HG02870 (cell line): Measurements from ENCODE around the gene ICA1.
"Not testable (repeated sequence)": the region's sequence is repeated elsewhere in the genome, so short reads cannot be mapped to it uniquely, and the experiment has no call there.

Experiments used
- ATAC-seq: cut with Tn5 transposase; IDR thresholded peaks from one replicate; pipeline ENCODE4 v1.9.1; 2021; ENCODE audit warnings: mild to moderate bottlenecking, moderate library complexity; ENCODE audit not compliant: unreplicated experiment

The ICA1 gene

GRCh38 chr7:8111282-8111960, 150.5 kb downstream of the ICA1 start:
- ATAC-seq, result no peak

GRCh38 chr7:8109196-8110022, 152.6 kb downstream of the ICA1 start:
- no peak for ATAC-seq

- no peak for ATAC-seq
Measured at GRCh38 chr7:8105449-8106095, 156.4 kb downstream of the ICA1 start.

GRCh38 chr7:8103282-8103681, 158.7 kb downstream of the ICA1 start:
- no peak for ATAC-seq

- ATAC-seq, result not testable (repeated sequence)
Measured at GRCh38 chr7:8101292-8101691, 160.7 kb downstream of the ICA1 start.

GRCh38 chr7:8094164-8095140, 167.5 kb downstream of the ICA1 start:
- ATAC-seq, result no peak

- ATAC-seq, result no peak
Measured at GRCh38 chr7:8092140-8092539, 169.8 kb downstream of the ICA1 start.

- ATAC-seq, result no peak
Measured at GRCh38 chr7:8089036-8089780, 172.8 kb downstream of the ICA1 start.

- no peak for ATAC-seq
Measured at GRCh38 chr7:8086239-8086638, 175.7 kb downstream of the ICA1 start.

GRCh38 chr7:8085420-8085819, 176.5 kb downstream of the ICA1 start:
- no peak for ATAC-seq

- no peak for ATAC-seq
Measured at GRCh38 chr7:8084836-8085235, 177.1 kb downstream of the ICA1 start.

GRCh38 chr7:8082762-8083161, 179.2 kb downstream of the ICA1 start:
- ATAC-seq, result no peak

- no peak for ATAC-seq
Measured at GRCh38 chr7:8078418-8078817, 183.5 kb downstream of the ICA1 start.

GRCh38 chr7:8070451-8071180, 191.4 kb downstream of the ICA1 start:
- ATAC-seq, result no peak

GRCh38 chr7:8068892-8069686, 192.9 kb downstream of the ICA1 start:
- ATAC-seq, result no peak

GRCh38 chr7:8065356-8065813, 196.6 kb downstream of the ICA1 start:
- ATAC-seq, result no peak

- no peak for ATAC-seq
Measured at GRCh38 chr7:8064828-8065227, 197.1 kb downstream of the ICA1 start.

GRCh38 chr7:8063706-8064297, 198.2 kb downstream of the ICA1 start:
- ATAC-seq, result no peak
